Superior temporal gyrus (tissue), 1 donor: ENCODE results near the gene SYNE2.

Experiments
- DNase-seq: peaks from one replicate; pipeline ENCODE4 v3.0.0-alpha.2; 2016; ENCODE audit errors: extremely low spot score

SYNE2 gene

DNA sequence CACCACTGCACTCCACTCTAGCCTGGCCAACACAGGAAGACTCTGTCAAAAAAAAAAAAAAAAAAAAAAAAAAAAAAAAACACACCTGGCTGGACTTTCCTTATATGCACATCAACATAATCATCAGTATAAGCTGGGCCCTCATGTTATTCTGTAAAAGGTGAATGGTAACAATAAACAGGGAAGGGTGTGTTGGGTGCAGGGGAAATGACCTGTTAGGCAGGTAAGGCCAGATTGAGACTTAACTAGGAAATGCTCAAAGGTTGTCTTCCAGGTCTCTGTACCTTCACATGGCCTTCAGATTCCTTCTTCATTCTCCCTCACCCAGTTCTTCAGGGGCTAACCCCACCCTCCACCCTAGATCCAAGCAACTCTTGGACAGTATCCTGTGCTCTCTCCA lies 393.9 kb downstream of the SYNE2 start:
- DNase-seq = no peak

DNA sequence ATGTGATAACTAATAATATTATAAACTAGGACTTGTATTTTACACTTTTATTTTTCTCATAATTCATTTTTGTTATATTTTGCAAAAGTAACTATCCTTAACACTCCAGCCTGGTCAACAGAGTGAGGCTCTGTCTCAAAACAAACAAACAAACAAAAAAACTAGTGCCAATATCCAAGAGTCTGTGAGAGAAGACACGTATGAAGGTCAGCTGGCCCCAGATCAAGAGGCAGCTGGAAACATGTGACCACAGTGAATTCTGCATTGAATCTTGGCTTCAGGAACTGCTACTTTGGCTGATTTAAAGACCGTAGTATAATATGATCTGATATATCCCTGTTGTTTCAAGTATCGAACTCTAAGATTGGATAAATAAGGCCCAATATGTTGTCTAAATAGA lies 394.4 kb downstream of the SYNE2 start:
- DNase-seq = no peak

DNA sequence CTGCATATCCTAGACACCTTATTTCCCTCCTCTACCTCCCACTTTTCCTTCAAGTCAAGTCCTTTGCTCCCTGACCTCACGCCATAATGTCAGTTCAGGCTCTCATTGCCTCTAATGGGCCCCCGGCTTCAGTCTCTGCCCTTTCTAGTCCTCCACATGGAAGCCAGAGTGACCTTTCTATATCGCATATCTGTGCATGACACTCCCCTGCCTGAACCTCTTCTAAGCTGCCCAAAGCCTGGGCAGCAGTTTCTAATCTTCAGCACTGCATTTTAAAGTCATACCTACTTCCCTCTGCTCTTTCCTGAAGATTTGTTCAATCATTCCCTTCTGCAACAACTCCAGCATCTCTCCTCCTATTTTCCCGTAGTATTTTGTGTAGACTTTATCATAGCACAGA lies 395.9 kb downstream of the SYNE2 start:
- DNase-seq = no peak

DNA sequence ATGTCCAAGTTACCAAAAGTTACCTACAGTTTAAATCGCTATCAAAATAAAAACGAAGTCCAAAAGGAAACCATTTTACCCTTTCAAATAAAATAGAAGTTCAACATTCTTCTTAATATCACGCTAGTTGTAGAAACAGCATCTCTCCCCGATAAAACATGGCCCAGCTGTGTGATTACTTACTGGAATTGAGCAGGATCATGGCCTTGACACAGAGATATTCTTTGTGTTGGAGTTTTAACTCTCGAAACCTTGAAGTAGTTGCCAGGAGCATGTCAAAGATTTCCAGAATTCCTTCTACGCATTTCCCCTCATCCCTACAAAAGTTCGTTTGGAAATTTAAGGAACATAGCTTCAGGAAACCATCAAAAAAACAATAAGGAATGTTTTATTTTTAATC lies 396.6 kb downstream of the SYNE2 start:
- no peak for DNase-seq

DNA sequence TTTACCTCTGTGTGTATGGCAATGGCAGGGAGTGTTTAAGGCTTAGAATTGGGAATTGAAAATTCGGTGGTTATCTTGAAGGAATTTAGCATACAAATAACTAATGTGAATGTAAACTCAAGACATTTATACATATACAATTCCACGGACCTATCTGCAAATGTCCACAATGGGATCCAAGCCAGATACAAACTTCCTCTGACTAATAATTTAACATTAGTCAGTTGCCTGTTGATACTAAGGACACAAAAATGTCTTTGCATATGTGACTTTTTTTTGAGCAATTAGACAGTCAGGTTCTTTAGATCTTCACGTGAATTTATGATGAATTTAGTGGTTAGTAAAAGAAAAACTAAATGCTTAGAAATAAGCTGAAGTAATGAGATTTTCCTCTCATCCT lies 400.9 kb downstream of the SYNE2 start:
- no peak for DNase-seq

DNA sequence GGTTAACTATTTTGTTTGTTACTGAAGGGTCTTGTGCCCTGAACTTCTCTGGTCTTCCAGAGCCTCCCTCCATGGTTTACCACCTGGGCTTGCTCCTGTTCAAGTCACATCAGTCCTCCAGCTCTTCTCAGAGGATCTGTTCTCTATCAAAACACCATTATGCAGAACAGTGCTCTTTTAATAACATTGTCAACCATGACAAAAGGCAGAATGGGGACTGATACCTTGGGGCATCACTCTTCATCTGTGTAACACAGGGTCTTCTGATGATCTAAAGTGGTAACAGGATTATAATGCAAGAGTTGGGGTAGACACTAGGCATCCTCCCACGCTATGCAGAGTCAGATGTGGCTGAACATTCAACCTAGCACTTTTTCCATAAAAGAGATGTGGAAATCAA lies 403.0 kb downstream of the SYNE2 start:
- no peak for DNase-seq

DNA sequence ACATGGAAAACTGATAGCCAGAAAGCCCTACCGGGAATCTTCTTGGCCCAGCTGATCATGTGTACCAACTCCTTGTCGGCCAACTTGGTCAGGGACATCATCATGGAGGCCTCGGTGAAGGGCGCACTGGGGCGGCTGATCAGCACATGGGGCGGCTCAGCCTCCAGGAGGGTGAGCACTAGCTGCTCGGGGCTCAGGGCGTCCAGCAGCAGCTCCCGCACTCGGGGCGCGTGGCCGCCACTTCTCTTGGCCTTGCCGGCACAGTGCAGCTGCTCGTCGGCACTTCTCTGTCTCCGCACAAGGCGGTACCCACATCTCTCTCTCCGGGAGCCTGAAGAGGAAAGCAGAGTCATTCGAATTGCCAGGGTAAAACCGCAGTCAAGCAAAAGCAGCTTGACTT lies 407.6 kb downstream of the SYNE2 start:
- DNase-seq = no peak

DNA sequence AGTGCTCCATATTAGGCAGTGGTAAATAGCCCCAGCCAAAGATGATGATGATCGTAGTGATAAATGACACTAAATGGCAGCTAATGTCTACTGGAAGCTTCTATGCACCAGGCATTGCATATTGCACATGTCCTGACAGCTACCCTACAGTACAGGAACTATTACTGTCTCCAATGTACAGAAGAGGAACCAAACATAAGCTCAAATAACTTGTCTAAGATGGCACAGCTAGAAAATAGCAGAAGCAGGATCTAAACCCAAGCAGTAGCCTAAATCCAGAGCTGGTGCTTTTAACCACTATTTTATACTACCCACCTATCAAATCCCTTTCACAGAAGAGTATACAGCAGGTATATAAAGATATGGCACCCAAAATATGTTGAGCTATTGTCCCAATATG lies 412.4 kb downstream of the SYNE2 start:
- no peak for DNase-seq

DNA sequence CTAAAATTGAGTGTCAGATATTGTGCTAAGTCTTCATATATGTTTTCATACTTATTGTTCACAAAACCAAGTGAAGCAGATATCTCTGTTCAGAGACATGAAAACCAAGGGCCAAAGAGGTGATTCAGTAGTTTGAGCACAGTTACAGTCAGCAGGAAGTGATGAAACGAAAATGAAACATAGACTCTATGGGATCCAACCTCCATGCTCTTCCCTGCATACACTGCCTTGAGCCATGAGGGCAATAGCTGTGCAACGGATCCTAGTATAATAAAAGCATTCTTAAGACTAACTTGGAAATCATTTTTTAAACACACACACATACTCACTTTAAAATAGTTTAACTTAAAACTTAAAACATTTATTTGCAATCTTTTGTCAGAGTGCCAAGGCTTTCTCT lies 413.4 kb downstream of the SYNE2 start:
- DNase-seq = no peak

DNA sequence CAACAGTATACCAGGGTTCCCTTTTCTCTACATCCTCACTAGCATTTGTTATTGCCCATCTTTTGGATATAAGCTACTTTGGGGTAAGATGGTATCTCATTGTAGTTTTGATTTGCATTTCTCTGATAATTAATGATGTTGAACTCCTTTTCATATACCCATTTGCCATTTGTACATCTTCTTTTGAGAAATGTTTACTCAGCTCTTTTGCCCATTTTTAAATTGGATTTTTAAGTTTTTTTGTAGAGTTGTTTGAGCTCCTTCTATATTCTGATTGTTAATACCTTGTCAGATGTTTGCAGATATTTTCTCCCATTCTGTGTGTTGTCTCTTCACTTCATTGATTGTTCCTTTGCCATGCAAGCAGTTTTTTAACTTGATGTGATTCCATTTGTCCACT lies 419.2 kb downstream of the SYNE2 start:
- no peak for DNase-seq
